ENCODE results near the gene WDR49. TPM values are rescaled to one million over a fixed set of nuclear protein-coding genes. Genes with fewer than 3 reads are reported as not detected.

WDR49 gene
- total RNA-seq, 1 experiment from 2014 or later, result 1.3 TPM

DNA sequence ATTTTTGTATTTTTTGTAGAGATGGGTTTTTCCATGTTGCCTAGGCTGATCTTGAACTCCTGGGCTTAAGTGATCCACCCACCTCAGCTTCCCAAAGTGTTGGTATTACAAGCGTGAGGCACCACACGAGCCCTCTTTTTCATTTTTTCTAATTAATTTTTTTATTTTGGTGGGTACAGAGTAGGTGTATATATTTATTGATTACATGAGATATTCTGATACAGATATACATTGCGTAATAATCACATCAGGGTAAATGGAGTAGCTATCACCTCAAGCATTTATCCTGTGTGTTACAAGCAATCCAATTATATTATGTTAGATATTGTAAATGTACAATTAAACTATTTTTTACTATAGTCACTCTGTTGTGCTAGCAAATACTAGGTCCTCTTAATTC, 66.1 kb downstream of the WDR49 start:
- WGBS (ENCODE audit: extremely low coverage, insufficient read length, low lambda C conversion rate), result no CpG with 5 or more reads among the region's 3 CpGs
- Histone ChIP-seq H2BK12ac (ENCODE audit: insufficient read length, low read depth, low read length) (no peak overlapping the region), H2BK15ac (ENCODE audit: low read depth, low read length) (no peak overlapping the region), H2BK20ac (ENCODE audit: low read depth, low read length, poor library complexity, severe bottlenecking) (no peak overlapping the region), H3T11ph (ENCODE audit: low read length) (no peak overlapping the region), H3K27me3 (ENCODE audit: insufficient read depth, low read length) (no peaks in the 10 kb centered on the region), H2BK5ac (ENCODE audit: insufficient read length, low read length) (no peak overlapping the region), H3K23ac (ENCODE audit: insufficient read length, low read depth, low read length) (no peak overlapping the region), H3K14ac (ENCODE audit: insufficient read depth, low read length) (no peak overlapping the region), H4K20me1 (ENCODE audit: control insufficient read depth, insufficient read depth, insufficient read length) (no peaks in the 10 kb centered on the region), H4K91ac (ENCODE audit: insufficient read length, low read depth, low read length) (no peak overlapping the region), H3K4ac (ENCODE audit: low read depth, low read length) (no peak overlapping the region), H3K79me1 (ENCODE audit: insufficient read depth, low read depth, low read length, poor library complexity, severe bottlenecking) (no peaks in the 10 kb centered on the region), H3K9me3 (ENCODE audit: control insufficient read depth, low read depth, low read length) (no peaks in the 10 kb centered on the region), H4K8ac (replicated peaks; ENCODE audit: insufficient read length, low read depth, low read length) (no peak overlapping the region), H2AFZ (ENCODE audit: low read length) (no peak overlapping the region), H3K18ac (ENCODE audit: insufficient read length, low read depth, low read length) (no peak overlapping the region), H3K4me2 (ENCODE audit: insufficient read depth, insufficient read length, low read length) (no peak overlapping the region), H3K23me2 (ENCODE audit: insufficient read length, low read depth, low read length, poor library complexity, severe bottlenecking) (no peaks in the 10 kb centered on the region), H2AK5ac (ENCODE audit: insufficient read length, low read length) (no peak overlapping the region), H3K9ac (ENCODE audit: extremely low read depth, insufficient read length, low read length) (no peak overlapping the region), H3K79me2 (ENCODE audit: insufficient read depth, low read length) (no peaks in the 10 kb centered on the region), H3K27ac (ENCODE audit: insufficient read length, low read depth, low read length) (no peak overlapping the region), H4K5ac (ENCODE audit: insufficient read length, low read depth, low read length) (no peak overlapping the region), H3K56ac (ENCODE audit: insufficient read length, low read depth, low read length) (no peak overlapping the region), H3K4me1 (ENCODE audit: insufficient read depth, low read length) (no peaks in the 10 kb centered on the region), H2BK120ac (ENCODE audit: low read depth, low read length, poor library complexity, severe bottlenecking) (no peak overlapping the region)
- Mint-ChIP-seq H3K4me3 (no peak overlapping the region), H3K4me1 (peaks cover 0 to 5% of the 10 kb centered on the region in 2 experiments; a peak in 2 of 4 replicates), H3K9me3 (no peaks in the 10 kb centered on the region; a peak in 1 of 5 replicates), H3K36me3 (ENCODE audit: insufficient read depth in 1 of 3, low read depth in 3 of 3) (no peaks in the 10 kb centered on the region), H3K27me3 (ENCODE audit: low read depth) (no peaks in the 10 kb centered on the region), H3K27ac (no peak overlapping the region)
- DNase-seq, result no peak
- TF ChIP-seq, protein P1, sequence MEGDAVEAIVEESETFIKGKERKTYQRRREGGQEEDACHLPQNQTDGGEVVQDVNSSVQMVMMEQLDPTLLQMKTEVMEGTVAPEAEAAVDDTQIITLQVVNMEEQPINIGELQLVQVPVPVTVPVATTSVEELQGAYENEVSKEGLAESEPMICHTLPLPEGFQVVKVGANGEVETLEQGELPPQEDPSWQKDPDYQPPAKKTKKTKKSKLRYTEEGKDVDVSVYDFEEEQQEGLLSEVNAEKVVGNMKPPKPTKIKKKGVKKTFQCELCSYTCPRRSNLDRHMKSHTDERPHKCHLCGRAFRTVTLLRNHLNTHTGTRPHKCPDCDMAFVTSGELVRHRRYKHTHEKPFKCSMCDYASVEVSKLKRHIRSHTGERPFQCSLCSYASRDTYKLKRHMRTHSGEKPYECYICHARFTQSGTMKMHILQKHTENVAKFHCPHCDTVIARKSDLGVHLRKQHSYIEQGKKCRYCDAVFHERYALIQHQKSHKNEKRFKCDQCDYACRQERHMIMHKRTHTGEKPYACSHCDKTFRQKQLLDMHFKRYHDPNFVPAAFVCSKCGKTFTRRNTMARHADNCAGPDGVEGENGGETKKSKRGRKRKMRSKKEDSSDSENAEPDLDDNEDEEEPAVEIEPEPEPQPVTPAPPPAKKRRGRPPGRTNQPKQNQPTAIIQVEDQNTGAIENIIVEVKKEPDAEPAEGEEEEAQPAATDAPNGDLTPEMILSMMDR (conservative IDR thresholded peaks at IDR 0.05), result no peak

All from H9 (cell line).